KMS-11 (cell line): ENCODE data around the gene GAA.
A peak's percentile ranks its signal among the peaks of the same experiment; 100 is the strongest.

ENCODE experiments used
- H2AFZ ChIP-seq: fragments of 200-600 bp; sonication (generic); 2 replicates; pipeline ENCODE4 v1.6.1; 2016; ENCODE audit warnings: antibody characterized with exemption, mixed run types, low read depth
- H3K27ac ChIP-seq: fragments of 200-600 bp; sonication (generic); 2 replicates; pipeline ENCODE4 v1.6.1; 2016; ENCODE audit warnings: mild to moderate bottlenecking, mixed run types
- H3K27me3 ChIP-seq: fragments of 200-600 bp; sonication (generic); 2 replicates; pipeline ENCODE4 v1.6.1; 2017; ENCODE audit warnings: mild to moderate bottlenecking, low read depth, mixed run types, moderate library complexity; ENCODE audit not compliant: insufficient read depth
- H3K36me3 ChIP-seq: fragments of 200-600 bp; sonication (generic); 2 replicates; pipeline ENCODE4 v1.6.1; 2017; ENCODE audit warnings: mild to moderate bottlenecking, mixed run types; ENCODE audit not compliant: insufficient read depth
- H3K4me1 ChIP-seq: fragments of 200-600 bp; sonication (generic); 2 replicates; pipeline ENCODE4 v1.6.1; 2016; ENCODE audit warnings: mild to moderate bottlenecking, low read depth, mixed run types; ENCODE audit not compliant: poor library complexity, severe bottlenecking
- H3K4me2 ChIP-seq: fragments of 200-600 bp; sonication (generic); 2 replicates; pipeline ENCODE4 v1.7.0; 2016; ENCODE audit warnings: mild to moderate bottlenecking, mixed run types
- H3K4me3 ChIP-seq: fragments of 200-600 bp; sonication (generic); IDR thresholded peaks from 2 replicates; pipeline ENCODE4 v1.6.1; 2017; ENCODE audit warnings: low read depth, low read length, mixed read lengths; ENCODE audit not compliant: insufficient read depth
- H3K79me2 ChIP-seq: fragments of 200-600 bp; sonication (generic); 2 replicates; pipeline ENCODE4 v1.6.1; 2016; ENCODE audit warnings: low read depth, mixed run types; ENCODE audit not compliant: insufficient read depth
- H3K9ac ChIP-seq: fragments of 200-600 bp; sonication (generic); 2 replicates; pipeline ENCODE4 v1.6.1; 2016; ENCODE audit warnings: mild to moderate bottlenecking, mixed run types
- H4K20me1 ChIP-seq: fragments of 200-600 bp; sonication (generic); 2 replicates; pipeline ENCODE4 v1.6.1; 2016; ENCODE audit warnings: mild to moderate bottlenecking, mixed run types; ENCODE audit not compliant: insufficient read depth
- TF ChIP-seq, protein P1 (sequence below): fragments of 200-600 bp; sonication (generic); conservative IDR thresholded peaks from 2 replicates; pipeline ENCODE4 v1.6.1; 2017; ENCODE audit warnings: low read depth, mild to moderate bottlenecking, antibody characterized with exemption, low read length, moderate library complexity, mixed read lengths

GAA gene

GRCh38 chr17:80101011-80101945, at the start of gene GAA:
TSS of gene GAA (plus strand) at chr17:80101581. CDS start at chr17:80104587, 3,006 bp downstream.
- Histone ChIP-seq H3K4me1 (peaks cover 17% of the 10 kb centered on the region), H3K4me2 (peak within 1 kb of the TSS; percentile 99), H3K9ac (peak within 1 kb of the TSS; percentile 83), H2AFZ (peak within 1 kb of the TSS; percentile 93), H3K4me3 (peak within 1 kb of the TSS; percentile 24), H3K79me2 (no peaks in the 10 kb centered on the region), H3K36me3 (no peaks in the 10 kb centered on the region), H3K27me3 (peaks cover 29% of the 10 kb centered on the region), H4K20me1 (no peaks in the 10 kb centered on the region), H3K27ac (peak within 1 kb of the TSS; percentile 16; the same call in 1 of the 2 replicates)
- TF ChIP-seq, protein P1, sequence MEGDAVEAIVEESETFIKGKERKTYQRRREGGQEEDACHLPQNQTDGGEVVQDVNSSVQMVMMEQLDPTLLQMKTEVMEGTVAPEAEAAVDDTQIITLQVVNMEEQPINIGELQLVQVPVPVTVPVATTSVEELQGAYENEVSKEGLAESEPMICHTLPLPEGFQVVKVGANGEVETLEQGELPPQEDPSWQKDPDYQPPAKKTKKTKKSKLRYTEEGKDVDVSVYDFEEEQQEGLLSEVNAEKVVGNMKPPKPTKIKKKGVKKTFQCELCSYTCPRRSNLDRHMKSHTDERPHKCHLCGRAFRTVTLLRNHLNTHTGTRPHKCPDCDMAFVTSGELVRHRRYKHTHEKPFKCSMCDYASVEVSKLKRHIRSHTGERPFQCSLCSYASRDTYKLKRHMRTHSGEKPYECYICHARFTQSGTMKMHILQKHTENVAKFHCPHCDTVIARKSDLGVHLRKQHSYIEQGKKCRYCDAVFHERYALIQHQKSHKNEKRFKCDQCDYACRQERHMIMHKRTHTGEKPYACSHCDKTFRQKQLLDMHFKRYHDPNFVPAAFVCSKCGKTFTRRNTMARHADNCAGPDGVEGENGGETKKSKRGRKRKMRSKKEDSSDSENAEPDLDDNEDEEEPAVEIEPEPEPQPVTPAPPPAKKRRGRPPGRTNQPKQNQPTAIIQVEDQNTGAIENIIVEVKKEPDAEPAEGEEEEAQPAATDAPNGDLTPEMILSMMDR: peak; percentile 60

GRCh38 chr17:80051681-80052080, 49.7 kb upstream of the GAA start:
- H3K4me3 ChIP-seq: no peak overlapping the region
- TF ChIP-seq, protein P1: no peak
- no peaks in the 10 kb centered on the region for H3K27me3 ChIP-seq
- H3K27ac ChIP-seq: no peak overlapping the region
- H3K4me2 ChIP-seq: no peak overlapping the region
- H3K79me2 ChIP-seq: no peaks in the 10 kb centered on the region
- no peaks in the 10 kb centered on the region for H3K36me3 ChIP-seq
- no peak overlapping the region for H3K9ac ChIP-seq
- H2AFZ ChIP-seq: no peak overlapping the region
- no peaks in the 10 kb centered on the region for H3K4me1 ChIP-seq
- H4K20me1 ChIP-seq: no peaks in the 10 kb centered on the region

GRCh38 chr17:80053102-80053501, 48.3 kb upstream of the GAA start:
- no peaks in the 10 kb centered on the region for H3K36me3 ChIP-seq
- no peaks in the 10 kb centered on the region for H3K79me2 ChIP-seq
- TF ChIP-seq, protein P1: no peak
- no peak overlapping the region for H3K9ac ChIP-seq
- no peaks in the 10 kb centered on the region for H3K4me1 ChIP-seq
- no peak overlapping the region for H3K4me3 ChIP-seq
- no peak overlapping the region for H3K27ac ChIP-seq
- no peak overlapping the region for H3K4me2 ChIP-seq
- H3K27me3 ChIP-seq: no peaks in the 10 kb centered on the region; the same call in 1 of the 2 replicates
- no peak overlapping the region for H2AFZ ChIP-seq
- H4K20me1 ChIP-seq: no peaks in the 10 kb centered on the region

DNA sequence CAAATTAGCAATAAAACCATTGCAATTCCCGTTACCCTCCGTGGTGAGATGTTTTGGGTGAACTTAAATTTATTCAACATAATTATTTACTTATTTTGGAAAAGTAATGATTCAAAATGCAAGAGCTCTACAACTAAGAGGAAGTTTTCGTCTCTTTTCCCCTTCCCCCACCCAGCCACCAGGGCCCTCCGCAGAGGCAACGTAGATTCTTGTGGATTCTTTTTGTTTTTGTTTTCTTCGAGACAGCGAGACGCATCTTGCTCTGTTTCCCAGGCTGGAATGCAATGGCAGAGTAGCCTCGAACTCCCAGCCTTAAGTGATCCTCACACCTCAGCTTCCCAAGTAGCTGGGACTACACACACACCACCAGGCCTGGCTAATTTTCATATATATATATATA, 45.8 kb upstream of the GAA start:
- Histone ChIP-seq H3K4me1 (no peaks in the 10 kb centered on the region), H3K36me3 (no peaks in the 10 kb centered on the region), H2AFZ (no peak overlapping the region), H4K20me1 (no peaks in the 10 kb centered on the region), H3K4me3 (no peak overlapping the region), H3K27ac (no peak overlapping the region), H3K27me3 (peaks cover 5% of the 10 kb centered on the region), H3K4me2 (no peak overlapping the region), H3K79me2 (no peaks in the 10 kb centered on the region), H3K9ac (no peak overlapping the region)
- TF ChIP-seq, protein P1: no peak
